Kidney capillary endothelial cell (primary cell): ENCODE data around the gene PROK1.

Source experiments
- DNase-seq: peaks from one replicate; pipeline ENCODE4 v3.0.0-alpha.2; 2018; ENCODE audit warnings: low spot score

PROK1 gene

DNA sequence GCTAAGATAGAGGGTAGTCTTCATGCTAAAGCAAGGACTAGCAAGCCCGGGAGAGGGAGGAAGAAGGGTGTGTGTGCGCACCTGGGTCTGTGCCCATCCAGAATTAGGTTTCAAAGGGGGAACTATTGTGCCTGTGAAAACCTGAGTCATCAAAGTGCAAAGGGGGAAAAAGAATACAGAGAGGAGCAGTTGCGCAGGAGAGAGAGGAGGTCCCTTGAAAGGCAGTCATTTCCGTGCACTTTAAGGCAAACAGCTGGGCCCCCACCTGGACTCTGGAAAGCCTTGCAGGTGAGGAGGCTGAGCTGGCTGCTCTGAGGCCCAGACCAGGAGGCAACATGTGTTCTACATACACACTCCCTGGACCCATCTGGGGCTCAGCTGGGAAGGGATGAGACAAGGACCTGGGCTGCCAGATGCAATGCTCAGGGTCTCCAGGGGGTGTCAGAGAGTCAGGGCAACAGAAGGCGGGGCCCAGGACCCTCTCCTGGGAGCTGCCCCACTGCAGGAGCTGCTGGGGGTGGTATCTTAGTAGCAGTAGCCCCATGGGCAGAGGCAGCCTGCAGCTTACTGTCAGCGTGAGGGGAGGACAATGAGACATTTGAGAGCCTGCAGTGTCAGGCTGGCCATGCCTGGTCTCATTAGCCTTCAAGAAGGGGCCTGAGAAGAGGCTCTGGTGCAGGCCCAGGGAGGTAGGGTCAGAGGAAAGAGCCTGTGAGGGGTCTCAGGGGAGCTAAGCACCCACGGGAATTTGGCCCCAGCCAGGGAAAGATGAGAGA, 14.3 kb downstream of the PROK1 start:
- DNase-seq, result no peak

DNA sequence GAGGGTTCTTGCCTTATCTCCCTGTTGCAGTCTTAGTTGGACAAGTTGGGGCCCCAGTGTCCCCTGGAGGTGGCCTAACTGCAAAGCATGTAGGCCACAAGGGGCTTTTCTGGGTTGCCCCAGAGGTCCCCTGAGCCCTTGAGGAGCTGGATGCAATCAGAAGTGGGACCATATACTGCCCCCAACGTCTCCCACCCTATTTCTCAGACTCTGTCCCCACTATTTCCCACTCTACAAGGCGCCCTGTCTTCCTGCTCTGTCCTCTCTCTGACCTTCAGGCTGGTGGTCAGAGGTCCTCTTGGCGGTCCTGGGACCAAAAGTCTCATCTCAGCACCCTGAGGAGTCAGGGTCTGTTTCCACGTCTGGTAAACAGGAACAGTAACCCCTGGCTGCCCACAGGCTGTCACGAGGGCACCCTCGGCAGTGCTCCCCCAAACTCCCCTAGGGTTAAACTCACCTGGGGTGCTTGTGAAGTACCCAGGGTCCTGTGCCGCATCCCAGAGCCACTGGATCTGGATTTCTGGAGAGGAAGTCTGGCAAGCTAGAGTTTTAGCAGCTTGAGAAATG, 14.9 kb downstream of the PROK1 start:
- no peak for DNase-seq

- no peak for DNase-seq
These were observed 15.8 kb downstream of the PROK1 start for GRCh38 chr1:110466646-110467280.

- no peak for DNase-seq
These were observed 20.2 kb downstream of the PROK1 start for GRCh38 chr1:110471131-110471530.

DNA sequence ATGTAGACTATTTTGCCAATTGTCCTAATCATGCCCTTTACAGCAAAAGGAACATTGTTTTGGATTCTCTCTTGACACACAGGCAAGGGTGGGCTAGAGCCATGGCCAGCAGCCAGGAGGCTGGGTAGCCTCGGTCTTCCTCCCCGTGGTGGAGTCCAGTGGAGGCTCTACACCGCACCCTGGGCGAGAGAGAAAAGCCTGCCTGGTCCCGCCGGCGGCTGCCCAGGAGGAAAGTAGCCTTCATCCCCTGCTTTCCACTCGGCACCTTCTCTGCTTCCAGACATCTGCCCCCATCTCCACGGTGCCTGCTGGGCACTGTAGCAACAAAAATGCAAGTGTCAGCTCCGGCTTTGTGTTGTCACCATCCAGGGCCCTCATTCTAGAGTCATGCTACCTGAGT, 21.6 kb downstream of the PROK1 start:
- no peak for DNase-seq

DNA sequence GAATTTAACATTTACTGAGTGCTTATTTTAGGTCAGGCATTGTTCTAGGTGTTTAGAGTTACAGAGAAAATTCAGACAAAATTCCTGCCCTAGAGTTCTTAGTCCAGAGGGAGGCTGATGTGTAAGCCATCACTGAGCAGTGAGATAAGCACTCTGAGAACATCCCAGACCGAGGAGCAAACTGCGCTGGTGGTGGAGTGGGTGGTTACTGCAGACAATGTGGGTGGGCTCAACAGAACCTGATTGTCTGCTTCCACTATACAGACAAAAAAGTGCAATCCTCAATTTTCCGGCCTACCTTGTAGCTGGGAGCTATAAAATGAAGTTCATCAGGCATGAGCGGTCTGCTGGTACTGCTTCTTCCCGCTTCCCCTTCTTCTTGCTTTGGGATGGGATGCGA, 23.5 kb downstream of the PROK1 start:
- no peak for DNase-seq

- DNase-seq, result no peak
These were observed 24.5 kb downstream of the PROK1 start for GRCh38 chr1:110475362-110476027.

- no peak for DNase-seq
These were observed 25.2 kb downstream of the PROK1 start for GRCh38 chr1:110476028-110476765.

DNA sequence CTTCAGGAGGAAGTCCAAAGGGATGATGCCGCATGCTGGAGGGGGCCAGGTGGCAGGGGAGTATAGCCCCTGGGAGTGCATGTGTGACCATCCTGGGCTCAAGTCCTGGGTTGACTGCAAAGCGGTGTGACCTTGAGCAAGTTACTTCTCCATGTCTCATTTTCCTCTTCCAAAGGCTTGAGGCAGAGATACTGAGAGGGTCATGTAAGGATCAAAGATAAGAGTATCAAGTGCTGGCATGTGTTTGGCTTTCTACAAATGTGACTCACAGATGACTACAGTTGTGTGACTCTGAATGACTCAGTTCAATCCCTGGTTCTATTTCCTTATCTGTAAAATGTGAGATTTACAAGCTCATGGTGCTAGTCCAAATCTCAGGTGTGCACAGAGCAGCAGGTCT, 26.1 kb downstream of the PROK1 start:
- DNase-seq, result peak; percentile 84

GRCh38 chr1:110477445-110477957, 26.6 kb downstream of the PROK1 start:
- peak; percentile 24 for DNase-seq

DNA sequence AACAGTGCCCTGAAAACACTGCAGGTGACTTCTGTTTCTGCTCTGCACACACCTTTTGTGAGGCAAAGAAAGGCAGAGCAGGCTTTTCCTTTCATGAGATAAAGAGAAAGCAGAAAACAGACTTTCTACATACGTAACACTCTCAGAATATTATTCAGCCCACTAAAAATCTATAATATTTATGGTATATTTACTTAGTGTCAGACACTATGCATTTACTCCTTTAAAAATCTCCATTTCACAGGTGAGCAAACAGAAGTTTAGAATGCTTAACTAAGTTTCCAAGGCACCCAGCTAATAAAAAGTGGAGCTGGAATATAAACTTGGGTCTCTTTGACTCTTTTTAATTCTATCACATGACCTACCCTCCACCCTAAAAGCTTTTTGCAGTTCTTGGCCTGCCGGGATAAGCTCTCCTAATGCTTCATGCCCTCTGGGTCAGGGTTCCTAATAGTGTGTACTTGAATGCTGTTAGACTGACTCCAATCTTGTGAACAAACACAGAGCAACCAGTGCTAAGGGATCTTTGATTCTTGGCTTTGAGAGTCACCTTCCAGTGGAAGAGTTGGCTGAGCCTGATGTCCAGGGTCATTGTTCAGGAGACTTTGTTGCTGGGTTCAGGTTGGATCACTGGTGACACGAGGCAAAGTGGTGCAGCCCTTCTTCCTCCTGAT, 27.2 kb downstream of the PROK1 start:
- no peak for DNase-seq

DNA sequence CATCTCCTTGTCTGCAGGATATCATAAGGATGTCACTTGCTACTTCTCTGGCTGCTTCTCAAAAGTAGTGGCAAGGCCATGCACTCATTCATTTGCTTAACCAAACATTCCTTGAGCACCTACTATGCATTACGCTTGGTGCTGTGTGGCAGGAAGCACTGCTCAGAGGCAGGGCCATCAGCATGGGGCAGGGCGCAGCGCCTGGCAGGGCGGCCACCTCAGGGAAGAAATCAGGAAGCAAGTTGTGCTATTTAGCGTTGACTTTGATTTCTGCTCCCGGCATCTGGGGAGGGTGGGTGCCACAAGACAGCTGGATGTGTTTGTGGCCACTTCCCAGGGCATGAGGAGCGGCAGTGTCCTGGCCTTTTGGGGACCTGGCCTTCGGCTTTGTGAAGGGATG, 27.9 kb downstream of the PROK1 start:
- no peak for DNase-seq

GRCh38 chr1:110480356-110481096, 29.6 kb downstream of the PROK1 start:
- no peak for DNase-seq

GRCh38 chr1:110481968-110482623, 31.1 kb downstream of the PROK1 start:
- DNase-seq, result no peak

- DNase-seq, result peak; percentile 30
These were observed 31.8 kb downstream of the PROK1 start for GRCh38 chr1:110482662-110483307.

- DNase-seq, result no peak
These were observed 32.3 kb downstream of the PROK1 start for GRCh38 chr1:110483308-110483685.

DNA sequence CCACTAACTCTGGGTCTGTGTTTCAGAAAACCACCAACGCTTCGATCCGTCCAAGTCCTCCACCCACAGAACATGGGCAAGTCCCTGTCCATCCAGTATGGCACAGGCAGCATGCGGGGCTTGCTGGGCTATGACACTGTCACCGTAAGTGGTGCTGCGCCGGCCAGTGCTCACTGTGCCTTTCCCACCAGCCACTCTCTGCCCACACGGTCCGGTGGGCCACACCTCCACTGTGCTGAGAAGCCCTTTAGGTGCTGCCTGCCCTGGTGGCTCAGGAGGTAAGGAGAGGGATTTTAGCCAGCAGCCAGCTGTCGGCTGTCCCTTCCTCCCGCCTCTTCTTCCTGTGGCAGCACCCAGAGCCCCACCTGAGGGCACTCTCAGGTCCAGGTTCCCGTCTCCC, 33.9 kb downstream of the PROK1 start:
- DNase-seq, result no peak

- DNase-seq, result no peak
These were observed 34.8 kb downstream of the PROK1 start for GRCh38 chr1:110485725-110486124.

- DNase-seq, result no peak
These were observed 36.8 kb downstream of the PROK1 start for GRCh38 chr1:110487726-110488125.

GRCh38 chr1:110488161-110488560, 37.2 kb downstream of the PROK1 start:
- no peak for DNase-seq
